K562 (cell line): ENCODE data around the gene UBE2D3. TPM values are rescaled to one million over a fixed set of nuclear protein-coding genes. Genes with fewer than 3 reads are reported as not detected.
A peak's percentile ranks its signal among the peaks of the same experiment; 100 is the strongest.

Experiments used
- ARHGAP35 ChIP-seq: fragments of 450-650 bp; IDR thresholded peaks from 2 replicates; pipeline ENCODE4 v1.6.1; 2018; ENCODE audit not compliant: partially characterized antibody
- ELF4 ChIP-seq: fragments of 450-650 bp; formaldehyde crosslinking; IDR thresholded peaks from 2 replicates; pipeline ENCODE4 v1.4.0; 2022; ENCODE audit warnings: missing genetic modification characterization
- HNRNPUL1 ChIP-seq: fragments of 200-400 bp; formaldehyde crosslinking; IDR thresholded peaks from 2 replicates; pipeline ENCODE4 v1.6.1; 2017; ENCODE audit warnings: low read length
- L3MBTL2 ChIP-seq: fragments of 450-650 bp; IDR thresholded peaks from 2 replicates; pipeline ENCODE4 v1.6.1; 2016; ENCODE audit warnings: mild to moderate bottlenecking, moderate library complexity
- LARP7 ChIP-seq: fragments of 450-650 bp; IDR thresholded peaks from 2 replicates; pipeline ENCODE4 v1.6.1; 2016
- MEF2A ChIP-seq: IDR thresholded peaks from 2 replicates; pipeline ENCODE4 v1.6.1; 2011; ENCODE audit warnings: low read depth, mild to moderate bottlenecking, low read length, moderate library complexity; ENCODE audit not compliant: control insufficient read depth
- PHB ChIP-seq: fragments of 250-450 bp; sonication (Bioruptor Pico); IDR thresholded peaks from 2 replicates; pipeline ENCODE4 v1.5.0; 2021
- POLR2B ChIP-seq: fragments of 450-650 bp; IDR thresholded peaks from 2 replicates; pipeline ENCODE4 v1.6.1; 2018; ENCODE audit warnings: low read depth; ENCODE audit not compliant: partially characterized antibody
- POLR2H ChIP-seq: IDR thresholded peaks from 2 replicates; pipeline ENCODE4 v1.6.1; 2016; ENCODE audit warnings: missing genetic modification characterization, low read depth, mild to moderate bottlenecking, control low read depth, missing compliant biosample characterization, moderate library complexity
- POLR3A ChIP-seq: IDR thresholded peaks from 2 replicates; pipeline ENCODE4 v1.6.1; 2011; ENCODE audit warnings: borderline replicate concordance, mild to moderate bottlenecking, moderate library complexity; ENCODE audit not compliant: insufficient read length, insufficient read depth; ENCODE audit errors: extremely low read depth
- PTRF ChIP-seq: fragments of 450-650 bp; IDR thresholded peaks from 2 replicates; pipeline ENCODE4 v1.6.1; 2016; ENCODE audit warnings: mild to moderate bottlenecking, missing genetic modification characterization, missing compliant biosample characterization
- SMAD4 ChIP-seq: fragments of 250-450 bp; sonication (Bioruptor Pico); conservative IDR thresholded peaks from 2 replicates; pipeline ENCODE4 v1.8.0; 2021; ENCODE audit warnings: inconsistent platforms, mild to moderate bottlenecking, moderate library complexity
- STAT5B ChIP-seq: fragments of 250-450 bp; sonication (Bioruptor Pico); IDR thresholded peaks from 2 replicates; pipeline ENCODE4 v1.8.0; 2021; ENCODE audit warnings: mild to moderate bottlenecking, inconsistent platforms
- TARDBP ChIP-seq: fragments of 450-650 bp; IDR thresholded peaks from 2 replicates; pipeline ENCODE4 v1.6.1; 2016
- ZKSCAN3 ChIP-seq: fragments of 250-450 bp; sonication (Bioruptor Pico); IDR thresholded peaks from 2 replicates; pipeline ENCODE4 v1.4.0; 2020
- ZNF644 ChIP-seq: fragments of 200-800 bp; sonication (Bioruptor generic); IDR thresholded peaks from 2 replicates; pipeline ENCODE4 v1.6.1; 2016; ENCODE audit warnings: low read depth, missing genetic modification characterization, missing compliant biosample characterization
- polyA plus RNA-seq, 8 experiments: library from polyadenylated mRNA; depleted of rRNA in 4 of 8; stranded (reverse) in 5 of 8; unstranded in 3 of 8; fragments of >200 nt; fragmentation: Nextera tagmentation in 2 of 8; fragmentation: Illumina TruSeq in 1 of 8; extraction: Ambion mirVana in 2 of 8; extraction: Trizol in 1 of 8; gene quantifications; 2 replicates each; pipeline versions ENCODE4 v1.2.1 to v1.2.3, GENCODE V29; 2011 to 2014; ENCODE audit warnings: inconsistent platforms in 1 of 8, missing spikeins in 1 of 8
- total RNA-seq, 7 experiments: library from RNA; depleted of rRNA in 6 of 7; stranded (reverse); fragments of >200 nt in 6 of 7; fragmentation: Illumina TruSeq in 2 of 7; extraction: Trizol in 2 of 7; gene quantifications; 2 replicates each; pipeline versions ENCODE4 v1.2.1 to v1.2.3, GENCODE V29; 2011 to 2021; ENCODE audit warnings: low replicate concordance in 1 of 7
- TF ChIP-seq, protein P1 (sequence below): fragments of 250-450 bp; sonication (Bioruptor Pico); IDR thresholded peaks from 2 replicates; pipeline ENCODE4 v1.4.0; 2020; ENCODE audit warnings: mild to moderate bottlenecking, moderate library complexity
- TF ChIP-seq, protein P2 (sequence below): fragments of 250-450 bp; sonication (Bioruptor Pico); IDR thresholded peaks from 2 replicates; pipeline ENCODE4 v1.8.0; 2022; ENCODE audit warnings: inconsistent platforms
- TF ChIP-seq, protein P3 (sequence below): fragments of 450-650 bp; IDR thresholded peaks from 2 replicates; pipeline ENCODE4 v1.6.1; 2016
- TF ChIP-seq, protein P4 (sequence below): fragments of 250-450 bp; sonication (Bioruptor Pico); IDR thresholded peaks from 2 replicates; pipeline ENCODE4 v1.5.0; 2022; ENCODE audit warnings: mild to moderate bottlenecking
- TF ChIP-seq, protein P5 (sequence below): fragments of 450-650 bp; IDR thresholded peaks from 2 replicates; pipeline ENCODE4 v1.6.1; 2016; ENCODE audit warnings: antibody characterized with exemption

Gene UBE2D3
- total and polyA plus RNA-seq, 9 of the 15 experiments (the other 6 are each of a cell fraction or from before 2014, with no cell fraction given) = 191 to 618 (median 292) TPM

DNA sequence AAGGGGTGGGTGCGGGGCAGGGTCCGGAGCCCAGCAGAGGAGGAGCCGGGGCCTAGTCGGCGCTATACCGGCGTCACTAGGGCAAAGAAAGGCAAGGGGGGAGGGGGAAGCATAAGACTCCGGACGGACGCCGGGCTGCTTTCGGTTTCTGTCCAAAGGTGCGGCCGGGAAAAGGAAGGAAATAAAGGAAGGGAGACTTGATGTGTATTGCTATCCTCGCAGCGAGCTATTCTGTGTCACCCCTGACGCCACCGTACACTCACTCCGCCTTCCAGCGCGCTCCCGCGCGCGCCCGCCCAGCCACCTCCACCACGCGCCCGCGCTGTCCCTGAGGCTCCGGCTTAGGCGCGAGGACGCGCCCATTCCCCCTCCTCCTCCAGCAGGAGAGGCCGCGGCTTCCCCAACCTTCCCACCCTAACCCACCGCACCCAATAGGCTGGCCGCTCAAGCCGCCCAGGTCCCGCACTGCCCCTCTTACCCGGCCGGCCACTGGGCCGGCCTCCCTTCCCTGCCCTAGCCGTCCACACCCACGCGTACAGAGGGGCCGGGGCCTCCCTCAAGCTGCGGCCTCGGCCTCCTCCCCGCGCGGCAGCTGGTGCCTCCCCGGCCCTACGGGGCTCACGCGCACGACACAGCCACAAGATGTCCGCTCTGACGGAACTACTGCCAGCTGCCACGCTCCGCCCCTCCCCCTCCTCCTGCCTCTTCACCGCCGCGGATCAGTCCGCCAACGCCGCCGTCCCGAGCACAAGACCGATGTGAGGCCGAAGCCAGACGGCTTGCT, at the start of gene UBE2D3 (continued):
- TF ChIP-seq, protein P1, sequence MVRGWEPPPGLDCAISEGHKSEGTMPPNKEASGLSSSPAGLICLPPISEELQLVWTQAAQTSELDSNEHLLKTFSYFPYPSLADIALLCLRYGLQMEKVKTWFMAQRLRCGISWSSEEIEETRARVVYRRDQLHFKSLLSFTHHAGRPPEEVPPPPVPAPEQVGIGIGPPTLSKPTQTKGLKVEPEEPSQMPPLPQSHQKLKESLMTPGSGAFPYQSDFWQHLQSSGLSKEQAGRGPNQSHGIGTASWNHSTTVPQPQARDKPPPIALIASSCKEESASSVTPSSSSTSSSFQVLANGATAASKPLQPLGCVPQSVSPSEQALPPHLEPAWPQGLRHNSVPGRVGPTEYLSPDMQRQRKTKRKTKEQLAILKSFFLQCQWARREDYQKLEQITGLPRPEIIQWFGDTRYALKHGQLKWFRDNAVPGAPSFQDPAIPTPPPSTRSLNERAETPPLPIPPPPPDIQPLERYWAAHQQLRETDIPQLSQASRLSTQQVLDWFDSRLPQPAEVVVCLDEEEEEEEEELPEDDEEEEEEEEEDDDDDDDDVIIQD (CRISPR knock-in tag) = no peak
- TF ChIP-seq ARHGAP35 = no peak
- TF ChIP-seq, protein P2, sequence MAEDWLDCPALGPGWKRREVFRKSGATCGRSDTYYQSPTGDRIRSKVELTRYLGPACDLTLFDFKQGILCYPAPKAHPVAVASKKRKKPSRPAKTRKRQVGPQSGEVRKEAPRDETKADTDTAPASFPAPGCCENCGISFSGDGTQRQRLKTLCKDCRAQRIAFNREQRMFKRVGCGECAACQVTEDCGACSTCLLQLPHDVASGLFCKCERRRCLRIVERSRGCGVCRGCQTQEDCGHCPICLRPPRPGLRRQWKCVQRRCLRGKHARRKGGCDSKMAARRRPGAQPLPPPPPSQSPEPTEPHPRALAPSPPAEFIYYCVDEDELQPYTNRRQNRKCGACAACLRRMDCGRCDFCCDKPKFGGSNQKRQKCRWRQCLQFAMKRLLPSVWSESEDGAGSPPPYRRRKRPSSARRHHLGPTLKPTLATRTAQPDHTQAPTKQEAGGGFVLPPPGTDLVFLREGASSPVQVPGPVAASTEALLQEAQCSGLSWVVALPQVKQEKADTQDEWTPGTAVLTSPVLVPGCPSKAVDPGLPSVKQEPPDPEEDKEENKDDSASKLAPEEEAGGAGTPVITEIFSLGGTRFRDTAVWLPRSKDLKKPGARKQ (CRISPR knock-in tag) = no peak
- TF ChIP-seq STAT5B (CRISPR knock-in tag) = no peak
- TF ChIP-seq ELF4 = peak; percentile 79; the same call in 1 of the 2 replicates
- peak; percentile 68; the same call in 1 of the 2 replicates for TF ChIP-seq ZNF644
- no peak for TF ChIP-seq POLR3A
- TF ChIP-seq PTRF (tag) = no peak
- peak; percentile 39; the same call in 1 of the 2 replicates for TF ChIP-seq PHB (CRISPR knock-in tag)
- TF ChIP-seq SMAD4 (CRISPR knock-in tag) = peak; percentile 78
- TF ChIP-seq, protein P3, sequence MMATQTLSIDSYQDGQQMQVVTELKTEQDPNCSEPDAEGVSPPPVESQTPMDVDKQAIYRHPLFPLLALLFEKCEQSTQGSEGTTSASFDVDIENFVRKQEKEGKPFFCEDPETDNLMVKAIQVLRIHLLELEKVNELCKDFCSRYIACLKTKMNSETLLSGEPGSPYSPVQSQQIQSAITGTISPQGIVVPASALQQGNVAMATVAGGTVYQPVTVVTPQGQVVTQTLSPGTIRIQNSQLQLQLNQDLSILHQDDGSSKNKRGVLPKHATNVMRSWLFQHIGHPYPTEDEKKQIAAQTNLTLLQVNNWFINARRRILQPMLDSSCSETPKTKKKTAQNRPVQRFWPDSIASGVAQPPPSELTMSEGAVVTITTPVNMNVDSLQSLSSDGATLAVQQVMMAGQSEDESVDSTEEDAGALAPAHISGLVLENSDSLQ = peak; percentile 56
- TF ChIP-seq, protein P4, sequence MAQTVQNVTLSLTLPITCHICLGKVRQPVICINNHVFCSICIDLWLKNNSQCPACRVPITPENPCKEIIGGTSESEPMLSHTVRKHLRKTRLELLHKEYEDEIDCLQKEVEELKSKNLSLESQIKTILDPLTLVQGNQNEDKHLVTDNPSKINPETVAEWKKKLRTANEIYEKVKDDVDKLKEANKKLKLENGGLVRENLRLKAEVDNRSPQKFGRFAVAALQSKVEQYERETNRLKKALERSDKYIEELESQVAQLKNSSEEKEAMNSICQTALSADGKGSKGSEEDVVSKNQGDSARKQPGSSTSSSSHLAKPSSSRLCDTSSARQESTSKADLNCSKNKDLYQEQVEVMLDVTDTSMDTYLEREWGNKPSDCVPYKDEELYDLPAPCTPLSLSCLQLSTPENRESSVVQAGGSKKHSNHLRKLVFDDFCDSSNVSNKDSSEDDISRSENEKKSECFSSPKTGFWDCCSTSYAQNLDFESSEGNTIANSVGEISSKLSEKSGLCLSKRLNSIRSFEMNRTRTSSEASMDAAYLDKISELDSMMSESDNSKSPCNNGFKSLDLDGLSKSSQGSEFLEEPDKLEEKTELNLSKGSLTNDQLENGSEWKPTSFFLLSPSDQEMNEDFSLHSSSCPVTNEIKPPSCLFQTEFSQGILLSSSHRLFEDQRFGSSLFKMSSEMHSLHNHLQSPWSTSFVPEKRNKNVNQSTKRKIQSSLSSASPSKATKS (CRISPR knock-in tag) = no peak
- TF ChIP-seq, protein P5, sequence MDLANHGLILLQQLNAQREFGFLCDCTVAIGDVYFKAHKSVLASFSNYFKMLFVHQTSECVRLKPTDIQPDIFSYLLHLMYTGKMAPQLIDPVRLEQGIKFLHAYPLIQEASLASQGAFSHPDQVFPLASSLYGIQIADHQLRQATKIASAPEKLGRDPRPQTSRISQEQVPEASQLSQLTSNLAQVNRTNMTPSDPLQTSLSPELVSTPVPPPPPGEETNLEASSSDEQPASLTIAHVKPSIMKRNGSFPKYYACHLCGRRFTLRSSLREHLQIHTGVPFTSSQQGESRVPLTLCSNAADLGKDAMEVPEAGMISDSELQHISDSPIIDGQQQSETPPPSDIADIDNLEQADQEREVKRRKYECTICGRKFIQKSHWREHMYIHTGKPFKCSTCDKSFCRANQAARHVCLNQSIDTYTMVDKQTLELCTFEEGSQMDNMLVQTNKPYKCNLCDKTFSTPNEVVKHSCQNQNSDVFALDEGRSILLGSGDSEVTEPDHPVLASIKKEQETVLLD = 0 out of 2 replicates have a peak, but pooled peaks have one; percentile 68
- TF ChIP-seq TARDBP = no peak; the same call in 1 of the 2 replicates
- 0 out of 2 replicates have a peak, but pooled peaks have one; percentile 58 for TF ChIP-seq LARP7
- TF ChIP-seq MEF2A = no peak
- TF ChIP-seq POLR2H (tag) = no peak
- no peak for TF ChIP-seq HNRNPUL1
- no peak for TF ChIP-seq ZKSCAN3 (CRISPR knock-in tag)
- peak; percentile 91 for TF ChIP-seq POLR2B
- TF ChIP-seq L3MBTL2 = peak; percentile 68
